Fibroblast of lung (primary cell): ENCODE measurements around the gene NCBP2. TPM values are rescaled to one million over a fixed set of nuclear protein-coding genes. Genes with fewer than 3 reads are reported as not detected.

Experiments used
- DNase-seq, 2 donors: peaks; one replicate each; pipeline versions ENCODE4 v3.0.0 to v3.0.0-alpha.2; 2010; ENCODE audit warnings: low read depth in 2 of 2
- H2AFZ ChIP-seq: 2 replicates; pipeline ENCODE4 v1.5.1; 2012; ENCODE audit warnings: low read length, control low read depth, inconsistent platforms
- H3K27ac ChIP-seq: 2 replicates; pipeline ENCODE4 v1.5.1; 2011; ENCODE audit warnings: low read length, control low read depth; ENCODE audit not compliant: insufficient read depth
- H3K27me3 ChIP-seq: 2 replicates; pipeline ENCODE4 v1.5.1; 2011; ENCODE audit warnings: mild to moderate bottlenecking, low read length; ENCODE audit not compliant: control insufficient read depth, insufficient read depth
- H3K36me3 ChIP-seq: 2 replicates; pipeline ENCODE4 v1.5.1; 2011; ENCODE audit warnings: low read length; ENCODE audit not compliant: control insufficient read depth, insufficient read depth
- H3K4me1 ChIP-seq: 2 replicates; pipeline ENCODE4 v1.5.1; 2011; ENCODE audit warnings: low read length; ENCODE audit not compliant: control insufficient read depth, insufficient read depth; ENCODE audit errors: extremely low read depth
- H3K4me2 ChIP-seq: 2 replicates; pipeline ENCODE4 v1.5.1; 2011; ENCODE audit warnings: low read length, control low read depth; ENCODE audit not compliant: insufficient read depth; ENCODE audit errors: extremely low read depth
- H3K4me3 ChIP-seq, 4 experiments: fragments of 200-600 bp in 1 of 4; sonication (generic) in 1 of 4; replicated peaks in 1 of 4; 2 replicates each; pipeline ENCODE4 v1.5.1; 2011 to 2016; ENCODE audit warnings: low read length in 4 of 4, low read depth in 3 of 4, mild to moderate bottlenecking in 3 of 4, control low read depth in 2 of 4, inconsistent platforms in 1 of 4, mixed read lengths in 1 of 4; ENCODE audit not compliant: insufficient read depth in 1 of 4; ENCODE audit errors: control extremely low read depth in 1 of 4
- H3K79me2 ChIP-seq: 2 replicates; pipeline ENCODE4 v1.5.1; 2012; ENCODE audit warnings: mild to moderate bottlenecking, low read length, inconsistent platforms; ENCODE audit not compliant: control insufficient read depth, insufficient read depth
- H3K9ac ChIP-seq: 2 replicates; pipeline ENCODE4 v1.5.1; 2011; ENCODE audit warnings: mild to moderate bottlenecking, low read length, control low read depth; ENCODE audit not compliant: insufficient read depth
- H3K9me3 ChIP-seq: 2 replicates; pipeline ENCODE4 v1.5.1; 2012; ENCODE audit warnings: low read depth, low read length; ENCODE audit not compliant: control insufficient read depth, insufficient read depth
- H4K20me1 ChIP-seq: 2 replicates; pipeline ENCODE4 v1.5.1; 2011; ENCODE audit warnings: low read length; ENCODE audit not compliant: control insufficient read depth, insufficient read depth; ENCODE audit errors: extremely low read depth
- EZH2 ChIP-seq: IDR thresholded peaks from 2 replicates; pipeline ENCODE4 v1.5.1; 2012; ENCODE audit warnings: low read length, control low read depth, mild to moderate bottlenecking; ENCODE audit errors: missing control alignments
- polyA plus RNA-seq, 2 donors: library from polyadenylated mRNA; depleted of rRNA in 1 of 2; stranded (reverse) in 1 of 2; unstranded in 1 of 2; fragments of >200 nt; gene quantifications; 2 replicates each; pipeline ENCODE4 v1.2.1, GENCODE V29; 2011 to 2012; ENCODE audit warnings: missing spikeins in 1 of 2
- total RNA-seq: library from RNA; depleted of rRNA; stranded (reverse); fragments of >200 nt; gene quantifications from 2 replicates; pipeline ENCODE4 v1.2.1, GENCODE V29; 2014
- TF ChIP-seq, protein P1 (sequence below), 2 donors: IDR thresholded peaks in 1 of 2; conservative IDR thresholded peaks in 1 of 2; 1 replicate in 1 of 2; 2 replicates in 1 of 2; pipeline ENCODE4 v1.5.1; 2011 to 2012; ENCODE audit warnings: low read length in 2 of 2, control low read depth in 1 of 2, inconsistent platforms in 1 of 2, low read depth in 1 of 2, mild to moderate bottlenecking in 1 of 2

The NCBP2 gene
- total and polyA plus RNA-seq, 2 donors (not counting 1 experiment from before 2014, with no cell fraction given), result 65.2 to 85.9 TPM

GRCh38 chr3:196894557-196895295 is 47.6 kb downstream of the NCBP2 start:
- H3K36me3 ChIP-seq, result no peaks in the 10 kb centered on the region
- no peaks in the 10 kb centered on the region for H3K4me1 ChIP-seq
- no peak overlapping the region for H3K9ac ChIP-seq
- H3K27me3 ChIP-seq, result no peaks in the 10 kb centered on the region
- H2AFZ ChIP-seq, result no peak overlapping the region
- H3K27ac ChIP-seq, result no peak overlapping the region
- TF ChIP-seq, protein P1, sequence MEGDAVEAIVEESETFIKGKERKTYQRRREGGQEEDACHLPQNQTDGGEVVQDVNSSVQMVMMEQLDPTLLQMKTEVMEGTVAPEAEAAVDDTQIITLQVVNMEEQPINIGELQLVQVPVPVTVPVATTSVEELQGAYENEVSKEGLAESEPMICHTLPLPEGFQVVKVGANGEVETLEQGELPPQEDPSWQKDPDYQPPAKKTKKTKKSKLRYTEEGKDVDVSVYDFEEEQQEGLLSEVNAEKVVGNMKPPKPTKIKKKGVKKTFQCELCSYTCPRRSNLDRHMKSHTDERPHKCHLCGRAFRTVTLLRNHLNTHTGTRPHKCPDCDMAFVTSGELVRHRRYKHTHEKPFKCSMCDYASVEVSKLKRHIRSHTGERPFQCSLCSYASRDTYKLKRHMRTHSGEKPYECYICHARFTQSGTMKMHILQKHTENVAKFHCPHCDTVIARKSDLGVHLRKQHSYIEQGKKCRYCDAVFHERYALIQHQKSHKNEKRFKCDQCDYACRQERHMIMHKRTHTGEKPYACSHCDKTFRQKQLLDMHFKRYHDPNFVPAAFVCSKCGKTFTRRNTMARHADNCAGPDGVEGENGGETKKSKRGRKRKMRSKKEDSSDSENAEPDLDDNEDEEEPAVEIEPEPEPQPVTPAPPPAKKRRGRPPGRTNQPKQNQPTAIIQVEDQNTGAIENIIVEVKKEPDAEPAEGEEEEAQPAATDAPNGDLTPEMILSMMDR (conservative IDR thresholded peaks at IDR 0.05 in 1 of 2, IDR thresholded peaks at IDR 0.05 in 1 of 2; ENCODE audit: low read depth in 1 of 2, low read length in 2 of 2), result no peak
- TF ChIP-seq EZH2, result no peak
- H4K20me1 ChIP-seq, result no peaks in the 10 kb centered on the region
- H3K9me3 ChIP-seq, result no peaks in the 10 kb centered on the region
- no peak overlapping the region for H3K4me2 ChIP-seq
- no peak for DNase-seq
- H3K79me2 ChIP-seq, result peaks cover 20% of the 10 kb centered on the region
- H3K4me3 ChIP-seq, result no peak overlapping the region

- H2AFZ ChIP-seq, result no peak overlapping the region
- no peak overlapping the region for H3K4me2 ChIP-seq
- no peak overlapping the region for H3K27ac ChIP-seq
- TF ChIP-seq EZH2, result no peak
- TF ChIP-seq, protein P1 (conservative IDR thresholded peaks at IDR 0.05 in 1 of 2, IDR thresholded peaks at IDR 0.05 in 1 of 2; ENCODE audit: low read depth in 1 of 2, low read length in 2 of 2), result no peak
- no peak overlapping the region for H3K4me3 ChIP-seq
- no peaks in the 10 kb centered on the region for H3K4me1 ChIP-seq
- H3K9ac ChIP-seq, result no peak overlapping the region
- no peaks in the 10 kb centered on the region for H4K20me1 ChIP-seq
- no peaks in the 10 kb centered on the region for H3K36me3 ChIP-seq
- no peaks in the 10 kb centered on the region for H3K9me3 ChIP-seq
- no peaks in the 10 kb centered on the region for H3K27me3 ChIP-seq
- peak in 1 of 2 donors; percentile 21 for DNase-seq
- peaks cover 18% of the 10 kb centered on the region for H3K79me2 ChIP-seq
These were observed 52.3 kb downstream of the NCBP2 start for GRCh38 chr3:196889844-196890708.

GRCh38 chr3:196886144-196886543 is 56.2 kb downstream of the NCBP2 start:
- Histone ChIP-seq H3K4me3 (no peak overlapping the region), H3K9me3 (no peaks in the 10 kb centered on the region), H3K27me3 (no peaks in the 10 kb centered on the region), H3K4me1 (no peaks in the 10 kb centered on the region), H3K4me2 (no peak overlapping the region), H4K20me1 (no peaks in the 10 kb centered on the region), H3K9ac (no peak overlapping the region), H3K79me2 (peaks cover 23% of the 10 kb centered on the region), H2AFZ (no peak overlapping the region), H3K27ac (no peak overlapping the region), H3K36me3 (no peaks in the 10 kb centered on the region)
- DNase-seq, result no peak
- TF ChIP-seq, protein P1 (conservative IDR thresholded peaks at IDR 0.05 in 1 of 2, IDR thresholded peaks at IDR 0.05 in 1 of 2; ENCODE audit: low read depth in 1 of 2, low read length in 2 of 2), result no peak
- no peak for TF ChIP-seq EZH2
